GM23338 (cell line): Measurements from ENCODE around the gene PCBP3. TPM values are rescaled to one million over a fixed set of nuclear protein-coding genes. Genes with fewer than 3 reads are reported as not detected.

Experiments used
- ATAC-seq: fragments of 200-7000 bp; cut with Tn5 transposase; 3 replicates; pipeline ENCODE4 v1.9.1; 2020
- DNase-seq: peaks from one replicate; pipeline ENCODE4 v3.0.0-alpha.2; 2015; ENCODE audit warnings: low spot score
- H2AFZ ChIP-seq: fragments of 200-600 bp; sonication (generic); 2 replicates; pipeline ENCODE4 v1.8.0; 2016; ENCODE audit warnings: antibody characterized with exemption, mild to moderate bottlenecking, moderate library complexity
- H3F3A ChIP-seq: fragments of 200-600 bp; sonication (generic); replicated peaks from 2 replicates; pipeline ENCODE4 v1.8.0; 2017; ENCODE audit warnings: antibody characterized with exemption, mixed run types, low read depth
- H3K27ac ChIP-seq: fragments of 200-600 bp; sonication (generic); 2 replicates; pipeline ENCODE4 v1.6.1; 2016; ENCODE audit warnings: low read depth
- H3K27me3 ChIP-seq: fragments of 200-600 bp; sonication (generic); 2 replicates; pipeline ENCODE4 v1.8.0; 2016; ENCODE audit warnings: mild to moderate bottlenecking, mixed run types, moderate library complexity; ENCODE audit not compliant: insufficient read depth
- H3K36me3 ChIP-seq: fragments of 200-600 bp; sonication (generic); 2 replicates; pipeline ENCODE4 v1.8.0; 2016; ENCODE audit warnings: mild to moderate bottlenecking; ENCODE audit not compliant: insufficient read depth
- H3K4me1 ChIP-seq: fragments of 200-600 bp; sonication (generic); 2 replicates; pipeline ENCODE4 v1.8.0; 2016; ENCODE audit warnings: mild to moderate bottlenecking, moderate library complexity; ENCODE audit not compliant: insufficient read depth
- H3K4me2 ChIP-seq: fragments of 200-600 bp; sonication (generic); 2 replicates; pipeline ENCODE4 v1.7.1; 2017; ENCODE audit warnings: mixed run types
- H3K4me3 ChIP-seq: fragments of 200-600 bp; sonication (generic); 2 replicates; pipeline ENCODE4 v1.6.1; 2016; ENCODE audit warnings: mixed run types
- H3K79me2 ChIP-seq: fragments of 200-600 bp; sonication (generic); replicated peaks from 2 replicates; pipeline ENCODE4 v1.8.0; 2017; ENCODE audit warnings: mild to moderate bottlenecking; ENCODE audit not compliant: insufficient read depth
- H3K9me2 ChIP-seq: fragments of 200-600 bp; sonication (generic); 2 replicates; pipeline ENCODE4 v1.8.0; 2017; ENCODE audit not compliant: insufficient read depth
- H4K20me1 ChIP-seq: fragments of 200-600 bp; sonication (generic); replicated peaks from 2 replicates; pipeline ENCODE4 v1.8.0; 2017; ENCODE audit warnings: mild to moderate bottlenecking; ENCODE audit not compliant: insufficient read depth
- H3K27ac Mint-ChIP-seq: 2 replicates; pipeline ENCODE4 v1.8.0; 2020; ENCODE audit warnings: inconsistent platforms, mild to moderate bottlenecking, moderate library complexity, mixed read lengths
- H3K27me3 Mint-ChIP-seq: 3 replicates; pipeline ENCODE4 v1.8.0; 2022; ENCODE audit warnings: low read depth, mild to moderate bottlenecking, moderate library complexity, mixed read lengths, inconsistent platforms; ENCODE audit not compliant: insufficient read depth, poor library complexity
- H3K36me3 Mint-ChIP-seq: 3 replicates; pipeline ENCODE4 v1.8.0; 2021; ENCODE audit warnings: low read depth, mild to moderate bottlenecking, inconsistent platforms, moderate library complexity, mixed read lengths
- H3K4me1 Mint-ChIP-seq: 3 replicates; pipeline ENCODE4 v1.8.0; 2020; ENCODE audit warnings: mild to moderate bottlenecking, inconsistent platforms, mixed read lengths
- H3K4me3 Mint-ChIP-seq: 3 replicates; pipeline ENCODE4 v1.8.0; 2021; ENCODE audit warnings: moderate library complexity, mild to moderate bottlenecking, inconsistent platforms, mixed read lengths
- H3K9me3 Mint-ChIP-seq: 3 replicates; pipeline ENCODE4 v1.8.0; 2020; ENCODE audit warnings: moderate library complexity, mild to moderate bottlenecking, inconsistent platforms, mixed read lengths
- CREB1 ChIP-seq: fragments of 250-450 bp; sonication (Bioruptor Pico); IDR thresholded peaks from 2 replicates; pipeline ENCODE4 v1.5.0; 2020; ENCODE audit warnings: low read depth, mild to moderate bottlenecking, moderate library complexity
- CTCF ChIP-seq, 2 experiments: fragments of 200-600 bp in 1 of 2; sonication (generic) in 1 of 2; conservative IDR thresholded peaks; 2 replicates each; pipeline versions ENCODE4 v1.5.1 to v1.6.1; 2016 to 2017; ENCODE audit warnings: antibody characterized with exemption in 2 of 2, low read depth in 2 of 2, mild to moderate bottlenecking in 2 of 2, moderate library complexity in 1 of 2
- EZH2 ChIP-seq: fragments of 200-600 bp; sonication (generic); IDR thresholded peaks from one replicate; pipeline ENCODE4 v1.8.0; 2017; ENCODE audit warnings: antibody characterized with exemption, mild to moderate bottlenecking, low read depth; ENCODE audit not compliant: unreplicated experiment
- EZH2phosphoT487 ChIP-seq: fragments of 200-600 bp; sonication (generic); IDR thresholded peaks from one replicate; pipeline ENCODE4 v1.8.1; 2018; ENCODE audit warnings: antibody characterized with exemption; ENCODE audit not compliant: unreplicated experiment
- JUNB ChIP-seq: IDR thresholded peaks from one replicate; pipeline ENCODE4 v1.6.1; 2016; ENCODE audit warnings: antibody characterized with exemption; ENCODE audit not compliant: unreplicated experiment
- NANOG ChIP-seq: IDR thresholded peaks from 2 replicates; pipeline ENCODE4 v1.6.1; 2016; ENCODE audit warnings: antibody characterized with exemption, borderline replicate concordance
- POLR2AphosphoS5 ChIP-seq: IDR thresholded peaks from 2 replicates; pipeline ENCODE4 v1.6.1; 2016; ENCODE audit warnings: antibody characterized with exemption, low read depth
- REST ChIP-seq: IDR thresholded peaks from one replicate; pipeline ENCODE4 v1.6.1; 2018; ENCODE audit warnings: antibody characterized with exemption; ENCODE audit not compliant: unreplicated experiment
- STAT1 ChIP-seq: IDR thresholded peaks from one replicate; pipeline ENCODE4 v1.6.1; 2016; ENCODE audit warnings: antibody characterized with exemption; ENCODE audit not compliant: unreplicated experiment
- ZNF331 ChIP-seq: fragments of 250-450 bp; sonication (Bioruptor Pico); IDR thresholded peaks from 2 replicates; pipeline ENCODE4 v1.5.0; 2020; ENCODE audit warnings: low read depth, mild to moderate bottlenecking, moderate library complexity
- polyA plus RNA-seq: library from polyadenylated mRNA; unstranded; fragments of >200 nt; fragmentation: Nextera tagmentation; extraction: Ambion mirVana; gene quantifications from 2 replicates; pipeline ENCODE4 v1.2.1, GENCODE V29; 2016
- total RNA-seq: library from RNA; depleted of rRNA; stranded (reverse); fragments of >200 nt; shearing (Covaris generic); gene quantifications from 2 replicates; pipeline ENCODE4 v1.2.3, GENCODE V29; 2014

Gene PCBP3
- total and polyA plus RNA-seq, 2 experiments from 2014 or later: 7.1 to 9.1 TPM

- no peak overlapping the region for H3K4me3 ChIP-seq
- H3K4me2 ChIP-seq: no peak overlapping the region
- H3K36me3 ChIP-seq: no peaks in the 10 kb centered on the region
- no peaks in the 10 kb centered on the region for H3K27me3 ChIP-seq
- no peaks in the 10 kb centered on the region; the same call in 2 of the 3 replicates for H3K4me1 Mint-ChIP-seq
- H3K36me3 Mint-ChIP-seq: peaks cover 3% of the 10 kb centered on the region; the same call in 1 of the 3 replicates
- no peak for DNase-seq
- H3K27ac ChIP-seq: no peak overlapping the region
- H2AFZ ChIP-seq: no peak overlapping the region
- no peaks in the 10 kb centered on the region for H3K9me2 ChIP-seq
- H3K4me1 ChIP-seq: no peaks in the 10 kb centered on the region
- no peak overlapping the region for H3K4me3 Mint-ChIP-seq
- ATAC-seq: no peak
- H4K20me1 ChIP-seq: no peaks in the 10 kb centered on the region
- no peak overlapping the region for H3K27ac Mint-ChIP-seq
- TF ChIP-seq EZH2phosphoT487: no peak
- no peak for TF ChIP-seq CTCF (conservative IDR thresholded peaks at IDR 0.05; ENCODE audit: low read depth in 2 of 2)
- no peak for TF ChIP-seq JUNB
- no peak for TF ChIP-seq NANOG
- no peak for TF ChIP-seq POLR2AphosphoS5
- no peak for TF ChIP-seq ZNF331
- TF ChIP-seq EZH2: no peak
- TF ChIP-seq STAT1: no peak
- no peak for TF ChIP-seq CREB1
- TF ChIP-seq REST: no peak
- H3K79me2 ChIP-seq: no peaks in the 10 kb centered on the region
- peaks cover 11% of the 10 kb centered on the region; the same call in 2 of the 3 replicates for H3K9me3 Mint-ChIP-seq
- H3K27me3 Mint-ChIP-seq: peaks cover 8% of the 10 kb centered on the region
- no peaks in the 10 kb centered on the region for H3F3A ChIP-seq
Measured at GRCh38 chr21:45941338-45941710, 297.8 kb downstream of the PCBP3 start.

- Histone ChIP-seq H3K4me1 (no peaks in the 10 kb centered on the region), H3K9me2 (no peaks in the 10 kb centered on the region), H3K4me3 (no peak overlapping the region), H4K20me1 (no peaks in the 10 kb centered on the region), H3K79me2 (no peaks in the 10 kb centered on the region), H3K4me2 (no peak overlapping the region), H2AFZ (no peak overlapping the region), H3K27ac (no peak overlapping the region), H3K36me3 (no peaks in the 10 kb centered on the region), H3K27me3 (no peaks in the 10 kb centered on the region), H3F3A (no peaks in the 10 kb centered on the region)
- no peak for ATAC-seq
- Mint-ChIP-seq H3K4me1 (no peaks in the 10 kb centered on the region; the same call in 2 of the 3 replicates), H3K27me3 (peaks cover 4% of the 10 kb centered on the region), H3K9me3 (peaks cover 6% of the 10 kb centered on the region; the same call in 2 of the 3 replicates), H3K4me3 (no peak overlapping the region), H3K36me3 (peaks cover 2% of the 10 kb centered on the region; the same call in 1 of the 3 replicates), H3K27ac (no peak overlapping the region)
- no peak for DNase-seq
- no peak for TF ChIP-seq NANOG
Measured at GRCh38 chr21:45941717-45942546, 298.4 kb downstream of the PCBP3 start.
